Fibroblast of the aortic adventitia (primary cell): ENCODE measurements around the gene CGREF1. TPM values are rescaled to one million over a fixed set of nuclear protein-coding genes. Genes with fewer than 3 reads are reported as not detected.

Experiments used
- DNase-seq: peaks from one replicate; pipeline ENCODE4 v3.0.0-alpha.2; 2010; ENCODE audit warnings: low read depth
- H3K4me3 ChIP-seq: 2 replicates; pipeline ENCODE4 v1.5.1; 2011; ENCODE audit warnings: low read depth, mild to moderate bottlenecking, control low read depth, low read length, moderate library complexity
- total RNA-seq: library from RNA; depleted of rRNA; stranded (reverse); fragments of >200 nt; gene quantifications from 2 replicates; pipeline ENCODE4 v1.2.3, GENCODE V29; 2012; ENCODE audit warnings: low replicate concordance
- TF ChIP-seq, protein P1 (sequence below): IDR thresholded peaks from 2 replicates; pipeline ENCODE4 v1.5.1; 2011; ENCODE audit warnings: mild to moderate bottlenecking, low read length, control low read depth, inconsistent platforms; ENCODE audit not compliant: insufficient read depth

Gene CGREF1
- total RNA-seq, 1 donor, result 4.7 TPM

DNA sequence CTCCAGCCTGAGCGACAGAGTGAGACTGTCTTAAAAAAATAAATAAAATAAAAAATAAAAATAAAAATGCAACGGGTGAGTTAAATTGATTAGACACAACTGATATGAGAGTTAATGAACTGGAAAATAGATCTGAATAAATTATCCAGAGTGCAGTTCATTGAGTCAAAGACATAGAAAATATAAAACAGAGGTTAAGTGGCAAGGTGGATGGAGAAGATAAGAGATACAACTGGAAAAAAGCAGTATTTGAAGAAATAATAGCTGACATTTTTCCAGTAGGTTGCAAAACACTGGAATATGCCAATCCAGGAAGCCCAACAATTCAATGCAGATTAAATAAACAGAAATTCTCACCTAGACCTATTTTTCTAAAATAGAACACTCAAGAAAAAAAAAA, 10.7 kb downstream of the CGREF1 start:
- TF ChIP-seq, protein P1, sequence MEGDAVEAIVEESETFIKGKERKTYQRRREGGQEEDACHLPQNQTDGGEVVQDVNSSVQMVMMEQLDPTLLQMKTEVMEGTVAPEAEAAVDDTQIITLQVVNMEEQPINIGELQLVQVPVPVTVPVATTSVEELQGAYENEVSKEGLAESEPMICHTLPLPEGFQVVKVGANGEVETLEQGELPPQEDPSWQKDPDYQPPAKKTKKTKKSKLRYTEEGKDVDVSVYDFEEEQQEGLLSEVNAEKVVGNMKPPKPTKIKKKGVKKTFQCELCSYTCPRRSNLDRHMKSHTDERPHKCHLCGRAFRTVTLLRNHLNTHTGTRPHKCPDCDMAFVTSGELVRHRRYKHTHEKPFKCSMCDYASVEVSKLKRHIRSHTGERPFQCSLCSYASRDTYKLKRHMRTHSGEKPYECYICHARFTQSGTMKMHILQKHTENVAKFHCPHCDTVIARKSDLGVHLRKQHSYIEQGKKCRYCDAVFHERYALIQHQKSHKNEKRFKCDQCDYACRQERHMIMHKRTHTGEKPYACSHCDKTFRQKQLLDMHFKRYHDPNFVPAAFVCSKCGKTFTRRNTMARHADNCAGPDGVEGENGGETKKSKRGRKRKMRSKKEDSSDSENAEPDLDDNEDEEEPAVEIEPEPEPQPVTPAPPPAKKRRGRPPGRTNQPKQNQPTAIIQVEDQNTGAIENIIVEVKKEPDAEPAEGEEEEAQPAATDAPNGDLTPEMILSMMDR, result no peak
- no peak for DNase-seq
- H3K4me3 ChIP-seq, result no peak overlapping the region

GRCh38 chr2:27105981-27106380, 12.9 kb downstream of the CGREF1 start:
- TF ChIP-seq, protein P1, result no peak
- no peak overlapping the region for H3K4me3 ChIP-seq
- no peak for DNase-seq

DNA sequence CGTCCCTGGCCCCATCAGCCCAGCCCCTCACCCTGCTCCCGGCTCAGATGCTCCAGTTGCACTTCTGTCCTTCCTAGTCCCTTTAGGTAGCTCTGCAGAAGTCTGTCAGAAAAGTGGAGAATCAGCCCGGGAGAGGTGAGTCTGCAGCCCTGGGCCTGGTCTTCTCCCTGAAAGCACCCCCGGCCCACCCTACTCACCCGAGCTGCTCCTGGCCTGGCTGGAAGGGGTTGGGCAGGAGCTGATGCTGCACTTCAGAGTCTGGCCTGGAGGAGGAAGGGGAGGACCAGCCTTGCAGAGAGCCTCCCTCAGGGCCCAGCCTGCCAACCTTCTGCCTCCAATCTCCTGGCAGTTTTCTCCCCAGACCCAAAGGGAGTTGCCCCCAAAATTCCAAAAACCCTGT, 16.6 kb downstream of the CGREF1 start:
- no peak for DNase-seq
- TF ChIP-seq, protein P1, result no peak
- H3K4me3 ChIP-seq, result no peak overlapping the region

- DNase-seq, result no peak
- TF ChIP-seq, protein P1, result no peak
- H3K4me3 ChIP-seq, result no peak overlapping the region
These were observed 18.9 kb downstream of the CGREF1 start for GRCh38 chr2:27100036-27100435.

DNA sequence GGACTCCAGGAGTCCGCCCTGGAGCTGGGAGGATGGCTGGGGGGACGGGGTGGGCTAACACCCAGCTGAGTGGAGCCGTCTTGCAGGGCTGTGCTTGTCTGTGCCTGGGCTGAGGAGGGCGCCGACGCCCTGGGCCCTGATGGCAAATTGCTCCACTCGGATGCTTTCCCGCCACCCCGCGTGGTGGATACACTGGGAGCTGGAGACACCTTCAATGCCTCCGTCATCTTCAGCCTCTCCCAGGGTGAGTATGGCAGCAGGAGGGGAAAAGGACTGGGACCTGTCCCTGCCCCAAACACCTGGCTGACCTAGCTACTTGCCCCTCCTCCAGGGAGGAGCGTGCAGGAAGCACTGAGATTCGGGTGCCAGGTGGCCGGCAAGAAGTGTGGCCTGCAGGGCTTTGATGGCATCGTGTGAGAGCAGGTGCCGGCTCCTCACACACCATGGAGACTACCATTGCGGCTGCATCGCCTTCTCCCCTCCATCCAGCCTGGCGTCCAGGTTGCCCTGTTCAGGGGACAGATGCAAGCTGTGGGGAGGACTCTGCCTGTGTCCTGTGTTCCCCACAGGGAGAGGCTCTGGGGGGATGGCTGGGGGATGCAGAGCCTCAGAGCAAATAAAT, 19.5 kb downstream of the CGREF1 start:
- no peak for DNase-seq
- no peak overlapping the region for H3K4me3 ChIP-seq
- TF ChIP-seq, protein P1, result no peak

GRCh38 chr2:27097341-27097740, 21.6 kb downstream of the CGREF1 start:
- no peak for DNase-seq
- TF ChIP-seq, protein P1, result no peak
- H3K4me3 ChIP-seq, result no peak overlapping the region

GRCh38 chr2:27096748-27097297, 22.1 kb downstream of the CGREF1 start:
- no peak for DNase-seq
- TF ChIP-seq, protein P1, result no peak

More at GRCh38 chr2:27096748-27097297, 22.1 kb downstream of the CGREF1 start:
- H3K4me3 ChIP-seq, result no peak overlapping the region
